Neural cell (in vitro differentiated cells): ENCODE results near the gene ESYT2. TPM values are rescaled to one million over a fixed set of nuclear protein-coding genes. Genes with fewer than 3 reads are reported as not detected.
"Not testable (repeated sequence)": the region's sequence is repeated elsewhere in the genome, so short reads cannot be mapped to it uniquely, and the experiment has no call there.

ENCODE experiments used
- H2AFZ ChIP-seq: fragments of 200-600, 300-800 bp; sonication (generic), shearing (Covaris generic); 2 replicates; pipeline ENCODE4 v1.6.0; 2014; ENCODE audit warnings: low read depth, mild to moderate bottlenecking, antibody characterized with exemption, low read length, moderate library complexity
- H3F3A ChIP-seq: fragments of 200-600 bp; shearing (Covaris generic); 2 replicates; pipeline ENCODE4 v1.6.1; 2016; ENCODE audit warnings: mild to moderate bottlenecking, moderate library complexity, mixed read lengths, antibody characterized with exemption, low read length; ENCODE audit not compliant: insufficient read depth, poor library complexity, severe bottlenecking
- H3K27ac ChIP-seq: fragments of 200-600, 300-800 bp; sonication (generic), shearing (Covaris generic); 2 replicates; pipeline ENCODE4 v1.5.1; 2014; ENCODE audit warnings: mild to moderate bottlenecking, low read length, moderate library complexity
- H3K27me3 ChIP-seq: fragments of 300-800, 200-600 bp; sonication (generic), shearing (Covaris generic); 2 replicates; pipeline ENCODE4 v1.6.0; 2014; ENCODE audit warnings: mild to moderate bottlenecking, low read depth, low read length, moderate library complexity; ENCODE audit not compliant: insufficient read depth
- H3K36me3 ChIP-seq: fragments of 300-800, 200-600 bp; sonication (generic), shearing (Covaris generic); 2 replicates; pipeline ENCODE4 v1.5.1; 2014; ENCODE audit warnings: mild to moderate bottlenecking, antibody characterized with exemption, low read length, moderate library complexity; ENCODE audit not compliant: insufficient read depth
- H3K4me2 ChIP-seq: fragments of 300-800, 200-600 bp; sonication (generic), shearing (Covaris generic); 2 replicates; pipeline ENCODE4 v1.6.0; 2014; ENCODE audit warnings: mild to moderate bottlenecking, low read length
- H3K4me3 ChIP-seq: fragments of 300-800, 200-600 bp; sonication (generic), shearing (Covaris generic); 2 replicates; pipeline ENCODE4 v1.5.1; 2014; ENCODE audit warnings: mild to moderate bottlenecking, low read length, moderate library complexity
- H3K79me2 ChIP-seq: fragments of 200-600 bp; shearing (Covaris generic); replicated peaks from 2 replicates; pipeline ENCODE4 v1.6.0; 2014; ENCODE audit warnings: mild to moderate bottlenecking, low read length, moderate library complexity; ENCODE audit not compliant: insufficient read depth
- H3K9ac ChIP-seq: fragments of 300-800, 200-600 bp; sonication (generic), shearing (Covaris generic); 2 replicates; pipeline ENCODE4 v1.6.1; 2016; ENCODE audit warnings: mild to moderate bottlenecking, low read length, mixed read lengths
- H3K9me2 ChIP-seq: fragments of 200-600 bp; shearing (Covaris generic); 2 replicates; pipeline ENCODE4 v1.6.1; 2016; ENCODE audit warnings: mild to moderate bottlenecking, low read length, mixed read lengths; ENCODE audit not compliant: insufficient read depth
- H3K9me3 ChIP-seq: fragments of 200-600, 300-800 bp; sonication (generic), shearing (Covaris generic); 2 replicates; pipeline ENCODE4 v1.6.1; 2016; ENCODE audit warnings: mild to moderate bottlenecking, mixed run types, low read length, moderate library complexity, mixed read lengths
- H4K20me1 ChIP-seq: fragments of 200-600 bp; shearing (Covaris generic); 2 replicates; pipeline ENCODE4 v1.6.1; 2016; ENCODE audit warnings: mild to moderate bottlenecking, mixed run types; ENCODE audit not compliant: insufficient read depth
- CTCF ChIP-seq: fragments of 450-650 bp; IDR thresholded peaks from 2 replicates; pipeline ENCODE4 v1.5.1; 2014; ENCODE audit warnings: antibody characterized with exemption, mild to moderate bottlenecking, moderate library complexity; ENCODE audit not compliant: poor library complexity, severe bottlenecking
- EP300 ChIP-seq: fragments of 450-650 bp; conservative IDR thresholded peaks from 2 replicates; pipeline ENCODE4 v1.6.1; 2014; ENCODE audit warnings: antibody characterized with exemption, mild to moderate bottlenecking, moderate library complexity; ENCODE audit not compliant: poor library complexity, severe bottlenecking
- EZH2 ChIP-seq: fragments of 200-600, 300-800 bp; shearing (Covaris generic), sonication (generic); IDR thresholded peaks from 2 replicates; pipeline ENCODE4 v1.6.1; 2014; ENCODE audit warnings: antibody characterized with exemption, low read length, borderline replicate concordance, mild to moderate bottlenecking; ENCODE audit not compliant: insufficient read depth, poor library complexity, severe bottlenecking
- MXI1 ChIP-seq: fragments of 450-650 bp; conservative IDR thresholded peaks from 2 replicates; pipeline ENCODE4 v1.6.1; 2014; ENCODE audit warnings: antibody characterized with exemption, mild to moderate bottlenecking; ENCODE audit not compliant: poor library complexity, severe bottlenecking
- POLR2AphosphoS5 ChIP-seq: IDR thresholded peaks from 2 replicates; pipeline ENCODE4 v1.6.1; 2012
- RAD21 ChIP-seq: fragments of 450-650 bp; conservative IDR thresholded peaks from 2 replicates; pipeline ENCODE4 v1.6.1; 2014; ENCODE audit warnings: antibody characterized with exemption, mild to moderate bottlenecking, moderate library complexity
- REST ChIP-seq: IDR thresholded peaks from 2 replicates; pipeline ENCODE4 v1.6.1; 2012; ENCODE audit warnings: borderline replicate concordance
- SMC3 ChIP-seq: fragments of 450-650 bp; conservative IDR thresholded peaks from 2 replicates; pipeline ENCODE4 v1.6.1; 2014; ENCODE audit warnings: antibody characterized with exemption, mild to moderate bottlenecking, moderate library complexity; ENCODE audit not compliant: poor library complexity
- TAF1 ChIP-seq: IDR thresholded peaks from 2 replicates; pipeline ENCODE4 v1.6.1; 2012; ENCODE audit warnings: low read depth
- polyA plus RNA-seq: library from polyadenylated mRNA; depleted of rRNA; stranded (reverse); fragments of >200 nt; gene quantifications from 2 replicates; pipeline ENCODE4 v1.2.3, GENCODE V29; 2014

Gene ESYT2
- polyA plus RNA-seq, 1 donor from 2014 or later, result 23.8 TPM

GRCh38 chr7:158864507-158864820 lies 35.2 kb upstream of the ESYT2 start:
- Histone ChIP-seq H3K4me3 (no peak overlapping the region), H3K9me2 (no peaks in the 10 kb centered on the region), H3F3A (no peaks in the 10 kb centered on the region), H4K20me1 (no peaks in the 10 kb centered on the region), H2AFZ (no peak overlapping the region), H3K4me2 (no peak overlapping the region), H3K9ac (no peak overlapping the region), H3K27me3 (no peaks in the 10 kb centered on the region), H3K36me3 (no peaks in the 10 kb centered on the region), H3K9me3 (no peaks in the 10 kb centered on the region), H3K79me2 (no peaks in the 10 kb centered on the region), H3K27ac (no peak overlapping the region)
- no peak for TF ChIP-seq TAF1
- no peak for TF ChIP-seq REST
- no peak for TF ChIP-seq SMC3

- Histone ChIP-seq H3K9me3 (no peaks in the 10 kb centered on the region), H3K27ac (no peak overlapping the region), H4K20me1 (no peaks in the 10 kb centered on the region), H3K4me2 (no peak overlapping the region), H3K9ac (no peak overlapping the region), H3F3A (no peaks in the 10 kb centered on the region), H3K36me3 (no peaks in the 10 kb centered on the region), H3K27me3 (no peaks in the 10 kb centered on the region), H3K4me3 (no peak overlapping the region), H3K9me2 (no peaks in the 10 kb centered on the region), H3K79me2 (no peaks in the 10 kb centered on the region), H2AFZ (no peak overlapping the region)
- TF ChIP-seq TAF1, result no peak
- no peak for TF ChIP-seq MXI1
- no peak for TF ChIP-seq POLR2AphosphoS5
- TF ChIP-seq CTCF, result no peak
- TF ChIP-seq EZH2, result no peak
- TF ChIP-seq REST, result no peak
- TF ChIP-seq EP300, result no peak
- TF ChIP-seq SMC3, result no peak
- TF ChIP-seq RAD21, result no peak
Observed at GRCh38 chr7:158863611-158864506, 34.5 kb upstream of the ESYT2 start.

GRCh38 chr7:158862985-158863610 lies 33.8 kb upstream of the ESYT2 start:
- H3K36me3 ChIP-seq, H3K4me2 ChIP-seq, H2AFZ ChIP-seq, H3K79me2 ChIP-seq, H4K20me1 ChIP-seq, H3K9me2 ChIP-seq, H3K27ac ChIP-seq, H3K4me3 ChIP-seq, H3K9ac ChIP-seq, H3K9me3 ChIP-seq, H3F3A ChIP-seq, H3K27me3 ChIP-seq: not testable (repeated sequence)
